Caco-2 (cell line): Measurements from ENCODE around the gene DSN1. TPM values are rescaled to one million over a fixed set of nuclear protein-coding genes. Genes with fewer than 3 reads are reported as not detected.

Experiments
- BruUV-seq: library from RNA; stranded (reverse); fragments of 400-500 nt; replicated peaks from 2 replicates; lab custom pipeline; 2021; lab: Mats Ljungman, UMichigan
- CTCF ChIA-PET: fragments of 300-600 bp; sonication (Branson Sonifier 250); formaldehyde crosslinking; loops from one replicate; lab custom pipeline; 2022; ENCODE audit warnings: antibody characterized with exemption; lab: Charles Lee
- POLR2A ChIA-PET: fragments of 300-600 bp; sonication (Branson Sonifier 250); formaldehyde crosslinking; loops from one replicate; lab custom pipeline; 2022; ENCODE audit warnings: antibody characterized with exemption; lab: Charles Lee
- DNase-seq, 2 experiments: peaks; one replicate each; pipeline versions ENCODE4 v3.0.0 to v3.0.0-alpha.2; 2020 to 2022
- H3K27me3 ChIP-seq: replicated peaks from 2 replicates; pipeline ENCODE4 v1.6.0; 2011; ENCODE audit warnings: low read length; ENCODE audit not compliant: control insufficient read depth, insufficient read depth
- H3K36me3 ChIP-seq: 2 replicates; pipeline ENCODE4 v1.5.1; 2011; ENCODE audit warnings: low read length; ENCODE audit not compliant: control insufficient read depth, insufficient read depth
- H3K4me1 ChIP-seq: fragments of 250-450 bp; sonication (Bioruptor Pico); 2 replicates; pipeline ENCODE4 v1.5.1; 2020; ENCODE audit warnings: mild to moderate bottlenecking
- H3K4me3 ChIP-seq: 2 replicates; pipeline ENCODE4 v1.5.1; 2011; ENCODE audit warnings: low read depth, mild to moderate bottlenecking, control low read depth, low read length
- H3K9me3 ChIP-seq: fragments of 250-450 bp; sonication (Bioruptor Pico); 2 replicates; pipeline ENCODE4 v1.5.1; 2020; ENCODE audit warnings: mild to moderate bottlenecking, moderate library complexity
- H3K27ac Mint-ChIP-seq: one replicate; pipeline ENCODE4 v1.8.0; 2022; ENCODE audit warnings: mixed read lengths; ENCODE audit not compliant: unreplicated experiment
- H3K27me3 Mint-ChIP-seq: one replicate; pipeline ENCODE4 v1.8.0; 2022; ENCODE audit warnings: mixed read lengths; ENCODE audit not compliant: insufficient read depth, unreplicated experiment
- H3K36me3 Mint-ChIP-seq: one replicate; pipeline ENCODE4 v1.8.0; 2022; ENCODE audit warnings: mild to moderate bottlenecking, mixed read lengths; ENCODE audit not compliant: insufficient read depth, unreplicated experiment
- H3K4me1 Mint-ChIP-seq: one replicate; pipeline ENCODE4 v1.8.0; 2022; ENCODE audit warnings: low read depth, mixed read lengths; ENCODE audit not compliant: unreplicated experiment
- H3K4me3 Mint-ChIP-seq: one replicate; pipeline ENCODE4 v1.8.0; 2022; ENCODE audit warnings: mild to moderate bottlenecking, moderate library complexity, mixed read lengths; ENCODE audit not compliant: unreplicated experiment
- H3K9me3 Mint-ChIP-seq: one replicate; pipeline ENCODE4 v1.8.0; 2022; ENCODE audit warnings: mixed read lengths; ENCODE audit not compliant: unreplicated experiment
- CTCF ChIP-seq, 2 experiments: fragments of 200-600 bp in 1 of 2; IDR thresholded peaks; 1 replicate in 1 of 2; 2 replicates in 1 of 2; pipeline versions ENCODE4 v1.5.1 to v1.8.0; 2011 to 2022; ENCODE audit warnings: antibody characterized with exemption in 1 of 2, control low read depth in 1 of 2, inconsistent platforms in 1 of 2, low read depth in 1 of 2, low read length in 1 of 2, mild to moderate bottlenecking in 1 of 2, moderate library complexity in 1 of 2; ENCODE audit not compliant: insufficient read depth in 1 of 2, severe bottlenecking in 1 of 2, unreplicated experiment in 1 of 2
- intact Hi-C: fragments of 100-400 bp; cut with micrococcal nuclease; formaldehyde crosslinking; loops from one replicate; pipeline ENCODE4 v1.10.0; 2022; ENCODE audit not compliant: unreplicated experiment
- total RNA-seq: library from RNA; stranded (reverse); gene quantifications from 2 replicates; pipeline ENCODE4 v1.2.3, GENCODE V29; 2022

Gene DSN1
- total RNA-seq, 1 experiment from 2014 or later, result 59.2 TPM

- Mint-ChIP-seq H3K4me1 (no peaks in the 10 kb centered on the region), H3K4me3 (no peak overlapping the region), H3K36me3 (peaks cover 31% of the 10 kb centered on the region), H3K27me3 (no peaks in the 10 kb centered on the region), H3K27ac (no peak overlapping the region), H3K9me3 (no peaks in the 10 kb centered on the region)
- BruUV-seq, result no TSS peak
- TF ChIP-seq CTCF (IDR thresholded peaks at IDR 0.05; ENCODE audit: insufficient read depth in 1 of 2, low read depth in 1 of 2, low read length in 1 of 2, severe bottlenecking in 1 of 2, unreplicated experiment in 1 of 2), result no peak
- Histone ChIP-seq H3K36me3 (0 out of 2 replicates have a peak, but pooled peaks cover 5% of the 10 kb centered on the region), H3K4me1 (no peaks in the 10 kb centered on the region), H3K9me3 (no peaks in the 10 kb centered on the region), H3K4me3 (no peak overlapping the region), H3K27me3 (no peaks in the 10 kb centered on the region)
- intact Hi-C loops, result no loop called here
- ChIA-PET POLR2A (no interaction called here), CTCF (no interaction called here)
- DNase-seq, result no peak
These were observed 11.7 kb upstream of the DSN1 start for GRCh38 chr20:36785308-36785707.

GRCh38 chr20:36784900-36785299 lies 11.3 kb upstream of the DSN1 start:
- Histone ChIP-seq H3K4me1 (no peaks in the 10 kb centered on the region), H3K4me3 (no peak overlapping the region), H3K9me3 (no peaks in the 10 kb centered on the region), H3K27me3 (no peaks in the 10 kb centered on the region), H3K36me3 (0 out of 2 replicates have a peak, but pooled peaks cover 5% of the 10 kb centered on the region)
- no peak for TF ChIP-seq CTCF (IDR thresholded peaks at IDR 0.05; ENCODE audit: insufficient read depth in 1 of 2, low read depth in 1 of 2, low read length in 1 of 2, severe bottlenecking in 1 of 2, unreplicated experiment in 1 of 2)
- H3K36me3 Mint-ChIP-seq, result peaks cover 31% of the 10 kb centered on the region
- no peak overlapping the region for H3K27ac Mint-ChIP-seq
- intact Hi-C loops, result no loop called here
- no peak for DNase-seq
- no peak overlapping the region for H3K4me3 Mint-ChIP-seq
- H3K4me1 Mint-ChIP-seq, result no peaks in the 10 kb centered on the region
- no peaks in the 10 kb centered on the region for H3K9me3 Mint-ChIP-seq
- no TSS peak for BruUV-seq
- POLR2A ChIA-PET, result no interaction called here
- no peaks in the 10 kb centered on the region for H3K27me3 Mint-ChIP-seq
- CTCF ChIA-PET, result no interaction called here

GRCh38 chr20:36784116-36784515 lies 10.6 kb upstream of the DSN1 start:
- Histone ChIP-seq H3K4me3 (no peak overlapping the region), H3K36me3 (0 out of 2 replicates have a peak, but pooled peaks cover 5% of the 10 kb centered on the region), H3K9me3 (no peaks in the 10 kb centered on the region), H3K27me3 (no peaks in the 10 kb centered on the region), H3K4me1 (no peaks in the 10 kb centered on the region)
- Mint-ChIP-seq H3K4me1 (no peaks in the 10 kb centered on the region), H3K27ac (no peak overlapping the region), H3K4me3 (no peak overlapping the region), H3K36me3 (peaks cover 28% of the 10 kb centered on the region), H3K9me3 (no peaks in the 10 kb centered on the region), H3K27me3 (no peaks in the 10 kb centered on the region)
- CTCF ChIA-PET, result no interaction called here
- BruUV-seq, result no TSS peak
- DNase-seq, result no peak
- no peak for TF ChIP-seq CTCF (IDR thresholded peaks at IDR 0.05; ENCODE audit: insufficient read depth in 1 of 2, low read depth in 1 of 2, low read length in 1 of 2, severe bottlenecking in 1 of 2, unreplicated experiment in 1 of 2)
- intact Hi-C loops, result no loop called here
- POLR2A ChIA-PET, result no interaction called here
